Activated naive CD8-positive, alpha-beta T cell treated with anti-CD3 and anti-CD28 coated beads, Interleukin-2, amount 10 ng/mL, durations not matched to agents 7 days and 5 days (primary cell): ENCODE measurements around the gene TADA2B. TPM values are rescaled to one million over a fixed set of nuclear protein-coding genes. Genes with fewer than 3 reads are reported as not detected.

Experiments used
- ATAC-seq: fragments of 150-1000 bp; cut with Tn5 transposase; one replicate; pipeline ENCODE4 v1.10.0; 2021; ENCODE audit warnings: low read depth, moderate library complexity
- POLR2A ChIA-PET: fragments of 350-600 bp; sonication (Branson Sonifier 250); formaldehyde crosslinking; loops from one replicate; lab custom pipeline; 2021; ENCODE audit warnings: antibody characterized with exemption; lab: Charles Lee
- DNase-seq: peaks from one replicate; pipeline ENCODE4 v3.0.0; 2021
- H3K27ac Mint-ChIP-seq: one replicate; pipeline ENCODE4 v1.8.0; 2022; ENCODE audit warnings: mild to moderate bottlenecking, mixed read lengths
- H3K27me3 Mint-ChIP-seq: one replicate; pipeline ENCODE4 v1.8.0; 2022; ENCODE audit warnings: mild to moderate bottlenecking, moderate library complexity, mixed read lengths
- H3K36me3 Mint-ChIP-seq: one replicate; pipeline ENCODE4 v1.8.0; 2021; ENCODE audit warnings: mild to moderate bottlenecking, mixed read lengths
- H3K4me1 Mint-ChIP-seq: one replicate; pipeline ENCODE4 v1.8.0; 2021; ENCODE audit warnings: mixed read lengths
- H3K4me3 Mint-ChIP-seq: one replicate; pipeline ENCODE4 v1.8.0; 2022; ENCODE audit warnings: mild to moderate bottlenecking, moderate library complexity, mixed read lengths
- H3K9me3 Mint-ChIP-seq: one replicate; pipeline ENCODE4 v1.8.0; 2021; ENCODE audit warnings: mixed read lengths
- total RNA-seq, 2 experiments: library from RNA; stranded (reverse); gene quantifications; one replicate each; pipeline ENCODE4 v1.2.3, GENCODE V29; 2021

The TADA2B gene
- total RNA-seq, 2 experiments from 2014 or later: 25.8 to 27.1 TPM

DNA sequence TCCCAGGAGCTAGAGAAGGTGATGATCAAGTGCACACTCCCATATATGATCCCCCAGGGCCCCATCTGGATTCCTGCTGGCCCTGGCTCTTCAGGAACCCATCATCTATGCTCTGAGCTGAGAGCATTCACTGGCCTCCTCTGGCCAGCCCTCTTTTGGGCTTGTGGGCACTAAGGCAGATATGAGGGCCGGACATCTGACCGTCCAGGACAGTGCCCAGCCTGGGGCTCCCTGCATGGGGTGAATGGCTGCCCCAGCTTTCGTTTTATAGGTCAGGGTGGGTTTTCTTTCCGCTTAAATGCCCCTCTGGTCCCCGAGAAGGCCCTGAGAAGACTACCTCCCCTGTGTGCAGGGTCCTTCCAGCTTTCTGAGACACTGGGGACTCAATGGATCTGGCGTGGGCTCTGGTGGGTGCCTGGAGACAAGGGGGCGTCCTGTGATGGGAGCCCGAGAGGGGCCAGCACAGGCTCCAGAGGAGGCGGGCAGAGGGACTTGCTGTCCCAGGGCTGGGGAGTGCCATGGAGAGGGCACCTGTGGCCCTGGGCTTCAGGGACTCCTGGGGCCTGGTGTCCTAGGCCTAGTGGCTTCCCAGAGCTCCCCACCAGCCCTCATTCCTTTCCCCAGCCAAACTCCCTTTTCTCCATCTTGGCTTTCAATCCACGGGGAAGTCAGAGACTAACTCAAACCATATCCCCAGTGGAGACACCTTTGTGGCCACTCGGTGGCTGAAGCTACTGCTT is 64.2 kb downstream of the TADA2B start:
- POLR2A ChIA-PET: no interaction called here
- ATAC-seq: no peak
- peaks cover 10% of the 10 kb centered on the region for H3K27me3 Mint-ChIP-seq
- DNase-seq: no peak
- peaks cover 3% of the 10 kb centered on the region for H3K9me3 Mint-ChIP-seq
- no peak overlapping the region for H3K27ac Mint-ChIP-seq
- H3K36me3 Mint-ChIP-seq: no peaks in the 10 kb centered on the region
- H3K4me3 Mint-ChIP-seq: no peak overlapping the region
- peaks cover 5% of the 10 kb centered on the region for H3K4me1 Mint-ChIP-seq

Other genes with a start within 250 kb of the TADA2B start
- 10 to 100 TPM; 44.5 to 52.3 TPM for gene TBC1D14, start 133.5 kb upstream of the TADA2B start, total RNA-seq
- 10 to 100 TPM; 36.3 to 37.9 TPM for gene GRPEL1, start 24.7 kb downstream of the TADA2B start, total RNA-seq
- gene SORCS2, start 149.2 kb downstream of the TADA2B start, total RNA-seq: not detected